ENCODE measurements around the gene TRAF1.

- TF ChIP-seq CTCF (IDR thresholded peaks at IDR 0.05) (no peak), POLR2A (IDR thresholded peaks at IDR 0.05) (no peak), POLR2AphosphoS5 (IDR thresholded peaks at IDR 0.05) (no peak)
Observed at GRCh38 chr9:120866651-120867050, 59.9 kb downstream of the TRAF1 start.

Measured in suprapubic skin (tissue), 4 donors.